Sigmoid colon (tissue), 4 donors: ENCODE results near the gene CCDC15.

Experiments
- CTCF ChIP-seq, 4 experiments: fragments of 450-650 bp in 3 of 4; fragments of 200-600 bp in 1 of 4; IDR thresholded peaks; one replicate each; pipeline ENCODE4 v1.5.1; 2016 to 2019; ENCODE audit warnings: antibody characterized with exemption in 4 of 4, mild to moderate bottlenecking in 3 of 4, moderate library complexity in 2 of 4
- EP300 ChIP-seq, 4 donors: sonication (generic); formaldehyde crosslinking; IDR thresholded peaks; one replicate each; pipeline ENCODE4 v1.6.1; 2017; ENCODE audit warnings: antibody characterized with exemption in 4 of 4
- POLR2A ChIP-seq, 2 donors: fragments of 450-650 bp; IDR thresholded peaks; one replicate each; pipeline ENCODE4 v1.6.1; 2016; ENCODE audit warnings: antibody characterized with exemption in 2 of 2, mild to moderate bottlenecking in 2 of 2, moderate library complexity in 2 of 2
- POLR2AphosphoS5 ChIP-seq, 4 donors: sonication (generic); formaldehyde crosslinking; IDR thresholded peaks; one replicate each; pipeline ENCODE4 v1.6.1; 2017; ENCODE audit warnings: antibody characterized with exemption in 4 of 4

- TF ChIP-seq CTCF (IDR thresholded peaks at IDR 0.05) (no peak), POLR2A (IDR thresholded peaks at IDR 0.05) (no peak), POLR2AphosphoS5 (IDR thresholded peaks at IDR 0.05) (no peak), EP300 (IDR thresholded peaks at IDR 0.05) (no peak)
Observed at GRCh38 chr11:124919898-124920297, 34.1 kb upstream of the CCDC15 start.
